Vagina (tissue), 2 donors: ENCODE data around the gene CHL1.

ENCODE experiments used
- POLR2A ChIP-seq, 2 donors: fragments of 450-650 bp; IDR thresholded peaks; one replicate each; pipeline ENCODE4 v1.6.1; 2017; ENCODE audit warnings: antibody characterized with exemption in 2 of 2, mild to moderate bottlenecking in 2 of 2, moderate library complexity in 2 of 2
- POLR2AphosphoS5 ChIP-seq, 2 donors: sonication (generic); formaldehyde crosslinking; IDR thresholded peaks; one replicate each; pipeline ENCODE4 v1.9.0; 2017; ENCODE audit warnings: antibody characterized with exemption in 2 of 2, mild to moderate bottlenecking in 2 of 2, low read depth in 1 of 2; ENCODE audit not compliant: insufficient read depth in 1 of 2
- TF ChIP-seq, protein P1 (sequence below), 3 experiments: fragments of 450-650 bp in 2 of 3; fragments of 200-600 bp in 1 of 3; sonication (generic) in 1 of 3; IDR thresholded peaks; one replicate each; pipeline ENCODE4 v1.5.1; 2017 to 2019; ENCODE audit warnings: antibody characterized with exemption in 3 of 3, mild to moderate bottlenecking in 2 of 3, moderate library complexity in 2 of 3

DNA sequence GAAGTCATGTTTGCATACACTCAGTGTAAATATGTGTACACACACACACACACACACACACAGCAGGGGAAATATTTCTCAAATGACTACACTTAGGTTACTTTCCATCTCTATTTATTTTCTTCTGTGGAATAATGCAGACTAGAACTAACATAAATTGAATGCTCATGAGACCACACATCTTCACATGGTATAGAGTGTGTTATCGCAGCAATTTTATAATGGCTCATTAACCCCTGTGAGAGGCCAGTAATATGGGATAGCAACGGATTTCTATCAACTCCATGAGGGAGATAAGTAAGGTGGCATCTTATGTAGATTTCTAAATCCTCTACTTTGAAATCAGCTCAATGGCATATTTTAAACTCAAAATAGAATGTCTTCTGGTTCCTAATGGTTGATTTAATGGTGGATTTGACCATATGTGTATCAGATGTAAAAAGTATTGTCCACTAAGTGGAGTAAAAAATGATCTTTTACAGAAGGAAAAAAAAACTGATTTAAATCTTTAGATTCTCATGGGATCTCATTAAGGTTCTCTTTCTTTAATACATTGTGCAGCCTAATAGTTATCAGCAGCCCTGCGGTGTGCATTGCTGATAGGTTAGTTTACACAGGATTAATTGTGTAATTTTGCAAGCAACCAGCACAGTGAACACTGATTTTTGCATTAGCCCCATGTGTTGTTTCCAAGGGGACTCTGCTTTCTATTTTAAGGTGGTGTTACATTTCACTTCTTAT lies 32.0 kb downstream of the CHL1 start:
- TF ChIP-seq, protein P1, sequence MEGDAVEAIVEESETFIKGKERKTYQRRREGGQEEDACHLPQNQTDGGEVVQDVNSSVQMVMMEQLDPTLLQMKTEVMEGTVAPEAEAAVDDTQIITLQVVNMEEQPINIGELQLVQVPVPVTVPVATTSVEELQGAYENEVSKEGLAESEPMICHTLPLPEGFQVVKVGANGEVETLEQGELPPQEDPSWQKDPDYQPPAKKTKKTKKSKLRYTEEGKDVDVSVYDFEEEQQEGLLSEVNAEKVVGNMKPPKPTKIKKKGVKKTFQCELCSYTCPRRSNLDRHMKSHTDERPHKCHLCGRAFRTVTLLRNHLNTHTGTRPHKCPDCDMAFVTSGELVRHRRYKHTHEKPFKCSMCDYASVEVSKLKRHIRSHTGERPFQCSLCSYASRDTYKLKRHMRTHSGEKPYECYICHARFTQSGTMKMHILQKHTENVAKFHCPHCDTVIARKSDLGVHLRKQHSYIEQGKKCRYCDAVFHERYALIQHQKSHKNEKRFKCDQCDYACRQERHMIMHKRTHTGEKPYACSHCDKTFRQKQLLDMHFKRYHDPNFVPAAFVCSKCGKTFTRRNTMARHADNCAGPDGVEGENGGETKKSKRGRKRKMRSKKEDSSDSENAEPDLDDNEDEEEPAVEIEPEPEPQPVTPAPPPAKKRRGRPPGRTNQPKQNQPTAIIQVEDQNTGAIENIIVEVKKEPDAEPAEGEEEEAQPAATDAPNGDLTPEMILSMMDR (IDR thresholded peaks at IDR 0.05), result no peak
- no peak for TF ChIP-seq POLR2AphosphoS5 (IDR thresholded peaks at IDR 0.05; ENCODE audit: insufficient read depth in 1 of 2, low read depth in 1 of 2)
- no peak for TF ChIP-seq POLR2A (IDR thresholded peaks at IDR 0.05)
